Fibroblast of lung (primary cell): ENCODE data around the gene KIN. TPM values are rescaled to one million over a fixed set of nuclear protein-coding genes. Genes with fewer than 3 reads are reported as not detected.

Experiments
- DNase-seq, 2 donors: peaks; one replicate each; pipeline versions ENCODE4 v3.0.0 to v3.0.0-alpha.2; 2010; ENCODE audit warnings: low read depth in 2 of 2
- H2AFZ ChIP-seq: 2 replicates; pipeline ENCODE4 v1.5.1; 2012; ENCODE audit warnings: low read length, control low read depth, inconsistent platforms
- H3K27ac ChIP-seq: 2 replicates; pipeline ENCODE4 v1.5.1; 2011; ENCODE audit warnings: low read length, control low read depth; ENCODE audit not compliant: insufficient read depth
- H3K27me3 ChIP-seq: 2 replicates; pipeline ENCODE4 v1.5.1; 2011; ENCODE audit warnings: mild to moderate bottlenecking, low read length; ENCODE audit not compliant: control insufficient read depth, insufficient read depth
- H3K36me3 ChIP-seq: 2 replicates; pipeline ENCODE4 v1.5.1; 2011; ENCODE audit warnings: low read length; ENCODE audit not compliant: control insufficient read depth, insufficient read depth
- H3K4me1 ChIP-seq: 2 replicates; pipeline ENCODE4 v1.5.1; 2011; ENCODE audit warnings: low read length; ENCODE audit not compliant: control insufficient read depth, insufficient read depth; ENCODE audit errors: extremely low read depth
- H3K4me2 ChIP-seq: 2 replicates; pipeline ENCODE4 v1.5.1; 2011; ENCODE audit warnings: low read length, control low read depth; ENCODE audit not compliant: insufficient read depth; ENCODE audit errors: extremely low read depth
- H3K4me3 ChIP-seq, 4 experiments: fragments of 200-600 bp in 1 of 4; sonication (generic) in 1 of 4; replicated peaks in 1 of 4; 2 replicates each; pipeline ENCODE4 v1.5.1; 2011 to 2016; ENCODE audit warnings: low read length in 4 of 4, low read depth in 3 of 4, mild to moderate bottlenecking in 3 of 4, control low read depth in 2 of 4, inconsistent platforms in 1 of 4, mixed read lengths in 1 of 4; ENCODE audit not compliant: insufficient read depth in 1 of 4; ENCODE audit errors: control extremely low read depth in 1 of 4
- H3K79me2 ChIP-seq: 2 replicates; pipeline ENCODE4 v1.5.1; 2012; ENCODE audit warnings: mild to moderate bottlenecking, low read length, inconsistent platforms; ENCODE audit not compliant: control insufficient read depth, insufficient read depth
- H3K9ac ChIP-seq: 2 replicates; pipeline ENCODE4 v1.5.1; 2011; ENCODE audit warnings: mild to moderate bottlenecking, low read length, control low read depth; ENCODE audit not compliant: insufficient read depth
- H3K9me3 ChIP-seq: 2 replicates; pipeline ENCODE4 v1.5.1; 2012; ENCODE audit warnings: low read depth, low read length; ENCODE audit not compliant: control insufficient read depth, insufficient read depth
- H4K20me1 ChIP-seq: 2 replicates; pipeline ENCODE4 v1.5.1; 2011; ENCODE audit warnings: low read length; ENCODE audit not compliant: control insufficient read depth, insufficient read depth; ENCODE audit errors: extremely low read depth
- EZH2 ChIP-seq: IDR thresholded peaks from 2 replicates; pipeline ENCODE4 v1.5.1; 2012; ENCODE audit warnings: low read length, control low read depth, mild to moderate bottlenecking; ENCODE audit errors: missing control alignments
- polyA plus RNA-seq, 2 donors: library from polyadenylated mRNA; depleted of rRNA in 1 of 2; stranded (reverse) in 1 of 2; unstranded in 1 of 2; fragments of >200 nt; gene quantifications; 2 replicates each; pipeline ENCODE4 v1.2.1, GENCODE V29; 2011 to 2012; ENCODE audit warnings: missing spikeins in 1 of 2
- total RNA-seq: library from RNA; depleted of rRNA; stranded (reverse); fragments of >200 nt; gene quantifications from 2 replicates; pipeline ENCODE4 v1.2.1, GENCODE V29; 2014
- TF ChIP-seq, protein P1 (sequence below), 2 donors: IDR thresholded peaks in 1 of 2; conservative IDR thresholded peaks in 1 of 2; 1 replicate in 1 of 2; 2 replicates in 1 of 2; pipeline ENCODE4 v1.5.1; 2011 to 2012; ENCODE audit warnings: low read length in 2 of 2, control low read depth in 1 of 2, inconsistent platforms in 1 of 2, low read depth in 1 of 2, mild to moderate bottlenecking in 1 of 2

Gene KIN
- total and polyA plus RNA-seq, 2 donors (not counting 1 experiment from before 2014, with no cell fraction given), result 9.6 to 10.1 TPM

DNA sequence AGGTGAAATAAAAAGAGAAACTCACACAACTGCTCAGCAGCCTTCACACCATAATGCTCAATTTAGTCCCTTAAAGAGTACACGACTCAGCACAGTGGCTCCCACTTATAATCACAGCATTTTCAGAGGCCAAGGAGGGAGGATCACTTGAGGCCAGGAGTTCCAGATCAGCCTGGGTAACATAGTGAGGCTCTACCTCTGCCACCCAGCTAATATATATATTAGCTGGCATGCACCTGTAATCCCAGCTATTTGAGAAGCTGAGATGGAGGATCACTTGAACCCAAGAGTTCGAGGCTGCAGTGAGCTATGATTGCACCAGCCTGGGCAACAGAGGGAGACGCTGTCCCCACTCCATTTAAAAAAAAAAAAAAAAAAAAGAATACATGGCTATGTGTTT, 82.5 kb downstream of the KIN start:
- Histone ChIP-seq H2AFZ (no peak overlapping the region), H3K27ac (no peak overlapping the region), H3K9ac (no peak overlapping the region), H3K4me1 (no peaks in the 10 kb centered on the region), H3K79me2 (no peaks in the 10 kb centered on the region), H3K9me3 (no peaks in the 10 kb centered on the region), H4K20me1 (no peaks in the 10 kb centered on the region), H3K4me3 (no peak overlapping the region), H3K36me3 (no peaks in the 10 kb centered on the region), H3K4me2 (no peak overlapping the region), H3K27me3 (no peaks in the 10 kb centered on the region)
- TF ChIP-seq EZH2, result no peak
- TF ChIP-seq, protein P1, sequence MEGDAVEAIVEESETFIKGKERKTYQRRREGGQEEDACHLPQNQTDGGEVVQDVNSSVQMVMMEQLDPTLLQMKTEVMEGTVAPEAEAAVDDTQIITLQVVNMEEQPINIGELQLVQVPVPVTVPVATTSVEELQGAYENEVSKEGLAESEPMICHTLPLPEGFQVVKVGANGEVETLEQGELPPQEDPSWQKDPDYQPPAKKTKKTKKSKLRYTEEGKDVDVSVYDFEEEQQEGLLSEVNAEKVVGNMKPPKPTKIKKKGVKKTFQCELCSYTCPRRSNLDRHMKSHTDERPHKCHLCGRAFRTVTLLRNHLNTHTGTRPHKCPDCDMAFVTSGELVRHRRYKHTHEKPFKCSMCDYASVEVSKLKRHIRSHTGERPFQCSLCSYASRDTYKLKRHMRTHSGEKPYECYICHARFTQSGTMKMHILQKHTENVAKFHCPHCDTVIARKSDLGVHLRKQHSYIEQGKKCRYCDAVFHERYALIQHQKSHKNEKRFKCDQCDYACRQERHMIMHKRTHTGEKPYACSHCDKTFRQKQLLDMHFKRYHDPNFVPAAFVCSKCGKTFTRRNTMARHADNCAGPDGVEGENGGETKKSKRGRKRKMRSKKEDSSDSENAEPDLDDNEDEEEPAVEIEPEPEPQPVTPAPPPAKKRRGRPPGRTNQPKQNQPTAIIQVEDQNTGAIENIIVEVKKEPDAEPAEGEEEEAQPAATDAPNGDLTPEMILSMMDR (conservative IDR thresholded peaks at IDR 0.05 in 1 of 2, IDR thresholded peaks at IDR 0.05 in 1 of 2; ENCODE audit: low read depth in 1 of 2, low read length in 2 of 2), result no peak
- no peak for DNase-seq

- H3K9ac ChIP-seq, result no peak overlapping the region
- H3K4me3 ChIP-seq, result no peak overlapping the region
- H3K4me2 ChIP-seq, result no peak overlapping the region
- no peak overlapping the region for H3K27ac ChIP-seq
- no peak overlapping the region for H2AFZ ChIP-seq
- H3K4me1 ChIP-seq, result no peaks in the 10 kb centered on the region
- no peak for TF ChIP-seq EZH2
- TF ChIP-seq, protein P1 (conservative IDR thresholded peaks at IDR 0.05 in 1 of 2, IDR thresholded peaks at IDR 0.05 in 1 of 2; ENCODE audit: low read depth in 1 of 2, low read length in 2 of 2), result no peak
- H4K20me1 ChIP-seq, result no peaks in the 10 kb centered on the region
- H3K27me3 ChIP-seq, result no peaks in the 10 kb centered on the region
- no peak for DNase-seq
- no peaks in the 10 kb centered on the region for H3K36me3 ChIP-seq
- no peaks in the 10 kb centered on the region for H3K79me2 ChIP-seq
- H3K9me3 ChIP-seq, result no peaks in the 10 kb centered on the region
Observed at GRCh38 chr10:7704071-7705016, 83.4 kb downstream of the KIN start.

DNA sequence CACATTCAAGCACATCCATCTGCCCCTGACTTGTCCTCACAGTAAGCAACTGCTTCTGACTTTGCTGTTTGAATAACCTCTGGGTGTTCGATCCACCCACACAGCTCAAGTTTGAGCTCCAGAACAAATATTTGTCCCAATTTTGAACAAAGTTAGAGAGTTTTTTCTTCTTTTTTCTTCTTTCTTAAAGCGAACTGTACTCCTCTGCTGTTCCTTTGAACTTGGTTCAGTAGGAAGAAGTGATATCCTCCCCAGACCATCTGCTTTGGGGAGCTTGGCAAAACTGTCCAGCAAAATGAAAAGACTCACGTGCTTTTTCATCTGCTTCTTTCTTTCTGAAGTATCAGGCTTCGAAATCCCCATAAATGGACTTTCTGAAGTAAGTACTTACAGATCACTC, 84.7 kb downstream of the KIN start, which contains the start of gene ITIH2:
Gene ITIH2, plus strand, starts transcription at position 177 of the 400 bp plus-strand sequence. Its CDS starts 119 bp downstream, at position 296.
- no peak for TF ChIP-seq EZH2
- TF ChIP-seq, protein P1 (conservative IDR thresholded peaks at IDR 0.05 in 1 of 2, IDR thresholded peaks at IDR 0.05 in 1 of 2; ENCODE audit: low read depth in 1 of 2, low read length in 2 of 2), result no peak

More for the DNA sequence above, 84.7 kb downstream of the KIN start, which contains the start of gene ITIH2:
- no peak within 1 kb of the TSS for H3K27ac ChIP-seq
- no peak within 1 kb of the TSS for H3K9ac ChIP-seq
- H3K36me3 ChIP-seq, result no peaks in the 10 kb centered on the region
- H3K4me2 ChIP-seq, result no peak within 1 kb of the TSS
- no peaks in the 10 kb centered on the region for H4K20me1 ChIP-seq
- no peak within 1 kb of the TSS for H3K4me3 ChIP-seq
- DNase-seq, result no peak
- H3K9me3 ChIP-seq, result no peaks in the 10 kb centered on the region
- no peaks in the 10 kb centered on the region for H3K79me2 ChIP-seq
- no peaks in the 10 kb centered on the region for H3K4me1 ChIP-seq
- H2AFZ ChIP-seq, result no peak within 1 kb of the TSS
- H3K27me3 ChIP-seq, result no peaks in the 10 kb centered on the region
